Left colon (tissue), 2 donors: Measurements from ENCODE around the gene SUMF1. TPM values are rescaled to one million over a fixed set of nuclear protein-coding genes. Genes with fewer than 3 reads are reported as not detected.

Experiments
- ATAC-seq: fragments of 200-7000 bp; cut with Tn5 transposase; one replicate; pipeline ENCODE4 v1.9.1; 2020; ENCODE audit warnings: mild to moderate bottlenecking, moderate library complexity
- DNase-seq, 2 donors: peaks; one replicate each; pipeline ENCODE4 v3.0.0-alpha.2; 2020
- intact Hi-C, 2 donors: fragments of 100-400 bp; cut with DNase I in 1 of 2; cut with micrococcal nuclease in 1 of 2; formaldehyde crosslinking; loops; one replicate each; pipeline versions ENCODE4 v1.11.2 to v1.14.0; 2022; cut with DNase I, micrococcal nuclease
- total RNA-seq, 2 donors: library from RNA; stranded (reverse); fragmentation: NEBNext Ultra II Directional; extraction: Animal tissue kit (Norgen Biotek cat#: 25700); gene quantifications; one replicate each; pipeline ENCODE4 v1.2.1, GENCODE V29; 2021
- donor health status: DM: no; HTN: no; CAD: no.
- donor health status: DM: yes; HTN: yes; CAD: no.

Gene SUMF1
- total RNA-seq, 2 donors from 2014 or later = 35.1 to 39.3 TPM

DNA sequence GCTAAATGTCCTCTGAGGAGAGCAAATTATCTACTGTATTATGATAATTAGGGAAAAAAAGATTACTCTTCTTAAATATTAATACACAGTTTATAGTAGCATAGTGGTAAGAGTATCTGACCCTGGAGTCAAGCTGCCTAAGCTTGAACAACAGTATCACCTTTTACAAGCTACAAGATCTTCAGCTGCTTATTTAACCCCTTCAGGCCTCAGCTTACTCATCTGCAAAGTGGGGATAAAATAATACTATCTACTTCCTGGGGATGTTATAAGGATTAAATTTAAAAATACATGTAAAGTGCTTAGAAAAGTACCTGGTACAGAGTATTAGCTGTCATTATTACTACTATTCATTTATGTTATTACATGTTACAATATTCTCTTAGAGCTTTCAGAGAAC lies 42.0 kb downstream of the SUMF1 start:
- DNase-seq (no peak), ATAC-seq (no peak)
- intact Hi-C loops = no loop called here

DNA sequence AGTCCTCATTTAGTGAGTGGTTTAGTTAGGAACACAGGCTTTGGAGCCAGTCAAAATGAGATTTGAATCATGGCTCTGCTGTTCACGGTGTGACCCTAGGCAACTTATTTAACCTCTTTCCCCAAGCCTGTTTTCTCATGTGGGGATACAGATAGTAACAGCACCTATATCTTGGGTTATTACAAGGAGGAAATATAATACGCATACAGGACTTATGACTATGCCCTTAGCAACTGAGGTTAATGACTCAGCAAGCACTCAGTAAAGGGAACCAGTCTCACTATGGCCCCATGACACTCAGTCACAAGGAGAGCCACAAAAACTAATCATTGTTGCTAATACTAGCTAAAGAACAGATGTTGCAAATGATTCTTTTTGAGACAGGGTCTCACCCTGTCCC lies 45.9 kb downstream of the SUMF1 start:
- DNase-seq (no peak), ATAC-seq (peak; percentile 69)
- intact Hi-C loops = no loop called here

DNA sequence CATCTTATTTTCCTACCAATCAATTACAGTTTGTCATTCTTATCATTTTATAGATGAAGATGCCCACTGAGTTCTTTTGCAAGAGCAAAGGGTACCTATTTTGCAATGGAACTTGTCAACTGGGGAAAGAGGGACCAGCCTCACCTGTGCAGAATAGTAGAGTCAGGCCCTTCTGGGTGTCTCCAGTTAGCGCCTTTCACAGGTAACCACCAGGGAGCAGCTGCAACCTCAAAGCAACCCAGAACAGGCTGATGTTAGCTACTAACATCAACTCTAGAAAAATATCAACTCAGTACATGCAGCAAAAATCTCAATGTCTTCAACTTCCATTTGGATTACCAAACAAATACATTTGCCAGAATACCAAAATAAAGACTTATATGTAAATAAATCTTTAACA lies 47.1 kb downstream of the SUMF1 start:
- DNase-seq (no peak), ATAC-seq (no peak)
- intact Hi-C loops = no loop called here

DNA sequence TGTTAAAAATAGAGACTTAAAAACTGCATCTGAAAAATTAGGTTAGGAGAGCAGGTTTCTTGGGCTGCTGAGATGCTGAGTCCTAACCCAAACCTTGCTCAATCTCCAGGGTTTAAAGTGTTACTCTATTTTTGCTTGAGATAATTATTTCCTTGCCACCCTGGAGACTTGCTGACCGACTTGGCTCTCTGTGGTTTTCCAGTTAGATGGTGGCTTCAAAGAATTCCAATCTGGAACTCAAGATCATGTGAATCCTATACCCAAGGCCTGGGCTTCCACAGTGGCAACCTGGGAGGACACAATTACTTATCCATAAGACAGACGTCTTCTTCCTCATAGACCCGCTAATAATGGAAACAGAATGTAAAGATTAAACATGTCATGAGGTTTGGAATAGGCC lies 47.7 kb downstream of the SUMF1 start:
- ATAC-seq = no peak
- DNase-seq = no peak
- intact Hi-C loops = no loop called here

DNA sequence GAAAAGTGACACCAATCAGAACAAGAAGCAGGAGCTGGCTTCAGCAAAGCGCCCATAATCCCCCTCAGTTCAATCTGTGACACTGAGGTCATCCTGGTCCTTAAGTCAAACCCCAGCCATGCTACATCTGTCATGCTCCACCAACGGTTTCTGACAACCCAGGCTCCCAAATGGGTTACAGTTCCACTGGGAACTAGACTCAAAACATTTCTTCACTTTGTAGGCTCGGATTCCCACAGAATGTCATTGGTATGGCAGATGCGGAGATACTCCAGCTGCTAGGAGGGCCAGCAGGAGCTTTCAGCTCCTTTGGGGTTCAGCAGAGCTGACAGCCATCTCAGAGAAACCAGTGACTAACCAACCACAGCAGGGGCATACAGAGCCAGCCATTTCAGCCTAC lies 48.9 kb downstream of the SUMF1 start:
- no peak for ATAC-seq
- intact Hi-C loops = no loop called here
- DNase-seq = no peak

DNA sequence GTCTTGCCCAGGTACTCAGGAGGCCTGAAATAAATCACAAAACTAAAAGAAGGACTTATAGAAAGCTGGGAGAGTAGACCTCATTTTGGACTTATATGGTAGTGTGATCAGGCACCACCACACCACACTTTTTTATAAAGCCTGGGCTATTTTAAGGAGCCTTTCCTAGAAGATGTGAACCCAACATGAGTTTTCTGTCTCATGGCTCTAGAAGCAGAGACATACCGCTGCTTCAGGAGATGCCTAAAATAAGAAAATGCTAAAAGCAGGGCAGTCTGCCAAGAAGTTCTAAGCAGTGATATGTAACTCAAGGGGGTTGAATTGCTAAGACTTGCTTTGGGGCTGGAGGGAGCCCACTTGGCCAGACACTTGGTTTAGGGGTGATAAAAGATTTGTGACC lies 49.6 kb downstream of the SUMF1 start:
- DNase-seq (no peak), ATAC-seq (no peak)
- intact Hi-C loops = no loop called here

DNA sequence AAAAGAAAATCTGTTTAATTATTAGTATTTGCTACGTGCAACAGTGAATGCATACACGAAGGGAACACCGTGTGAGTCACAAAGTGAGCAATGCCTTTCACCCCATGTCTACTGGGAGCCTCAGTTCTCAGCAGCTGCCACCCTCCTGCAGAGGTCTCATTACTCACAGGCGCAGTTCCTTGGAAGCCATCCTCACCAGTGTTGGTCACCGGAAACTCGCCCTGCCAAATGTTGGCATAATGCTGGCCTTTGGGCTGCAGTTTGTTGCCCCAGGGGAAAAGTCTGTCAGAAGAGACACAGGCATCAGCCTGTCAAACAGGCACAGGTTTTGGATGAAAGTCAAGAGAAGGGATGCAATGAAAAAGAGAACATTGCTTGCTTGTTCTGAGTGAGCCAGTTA lies 50.1 kb downstream of the SUMF1 start:
- intact Hi-C loops = no loop called here
- no peak for DNase-seq
- ATAC-seq = no peak

DNA sequence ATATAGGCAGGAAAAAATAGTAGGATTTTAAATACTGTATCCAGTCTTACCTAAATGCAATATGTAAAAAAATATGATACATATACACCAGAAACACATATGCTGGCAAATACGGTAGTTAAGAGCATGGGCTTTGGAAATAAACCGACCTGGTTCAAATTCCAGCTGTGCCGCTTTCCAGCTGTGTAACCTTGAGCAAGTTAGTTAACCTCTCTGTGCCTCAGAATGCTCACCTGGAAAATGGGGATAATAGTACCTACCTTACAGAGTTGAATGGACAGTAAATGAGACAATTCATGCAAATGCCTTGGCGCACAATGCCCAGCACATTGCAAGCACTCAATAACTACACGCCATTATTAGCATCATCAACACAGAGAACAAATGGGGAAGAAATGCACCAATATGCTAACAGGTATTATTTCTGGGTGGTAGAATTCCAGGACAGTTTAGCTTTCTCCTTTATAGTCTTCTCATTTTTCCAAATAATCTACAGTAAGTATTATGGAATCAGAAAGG lies 50.6 kb downstream of the SUMF1 start:
- no peak for DNase-seq
- intact Hi-C loops = no loop called here
- ATAC-seq = no peak

DNA sequence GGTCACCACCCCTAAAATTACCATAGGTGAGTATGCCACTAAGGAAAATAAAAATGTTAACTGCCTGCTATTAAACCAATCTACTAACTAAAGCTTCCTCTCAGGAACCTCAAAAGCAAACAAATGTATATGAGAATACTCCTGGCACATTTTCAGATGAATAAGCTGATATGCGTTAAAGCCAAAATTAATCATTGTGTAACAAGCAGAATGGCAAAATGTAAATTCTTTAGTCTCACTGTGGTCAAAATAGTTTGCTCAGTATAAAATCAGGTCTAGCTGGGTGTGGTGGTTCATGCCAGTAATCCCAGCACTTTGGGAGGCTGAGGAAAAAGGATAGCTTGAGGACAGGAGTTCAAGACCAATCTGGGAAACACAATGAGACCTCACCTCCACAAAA lies 53.6 kb downstream of the SUMF1 start:
- intact Hi-C loops = no loop called here
- DNase-seq (no peak), ATAC-seq (no peak)

DNA sequence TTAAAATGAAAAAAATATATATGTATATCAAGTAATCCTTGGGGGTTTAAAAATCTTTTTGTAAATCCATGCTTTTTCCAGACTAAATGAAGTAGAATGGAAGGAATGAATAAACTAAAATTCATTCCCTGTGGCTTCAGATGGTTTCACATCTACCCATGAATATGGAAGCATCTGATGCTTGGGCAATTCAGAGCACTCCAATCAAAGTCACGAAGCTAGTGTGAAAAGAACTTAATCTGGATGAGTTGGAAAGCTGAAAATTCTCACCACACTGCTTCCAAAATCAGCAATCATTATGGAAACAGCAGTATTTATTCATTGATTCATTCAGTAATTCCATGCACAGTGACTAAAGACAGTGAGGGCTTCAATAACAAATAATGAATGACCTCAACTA lies 55.2 kb downstream of the SUMF1 start:
- intact Hi-C loops = no loop called here
- DNase-seq = no peak
- ATAC-seq = no peak

DNA sequence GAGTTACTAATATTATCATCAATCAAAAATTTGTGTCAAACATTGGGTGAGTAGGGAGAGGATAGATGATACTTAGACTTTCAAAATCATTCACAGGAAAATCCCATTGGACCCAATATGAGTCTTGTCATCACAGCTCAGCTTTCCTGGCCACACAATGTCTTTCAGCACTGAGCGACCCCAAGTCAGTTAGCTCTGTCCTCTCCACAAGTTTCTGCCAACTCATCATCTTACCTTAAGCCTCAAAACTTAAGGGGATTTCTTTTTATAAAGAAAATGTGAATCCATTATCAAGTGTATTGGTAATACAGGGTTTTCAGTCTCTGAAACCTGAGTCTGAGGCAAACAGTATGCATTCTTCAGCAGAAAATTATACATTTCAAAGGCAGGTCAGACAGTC lies 55.8 kb downstream of the SUMF1 start:
- ATAC-seq (no peak), DNase-seq (no peak)
- intact Hi-C loops = no loop called here

DNA sequence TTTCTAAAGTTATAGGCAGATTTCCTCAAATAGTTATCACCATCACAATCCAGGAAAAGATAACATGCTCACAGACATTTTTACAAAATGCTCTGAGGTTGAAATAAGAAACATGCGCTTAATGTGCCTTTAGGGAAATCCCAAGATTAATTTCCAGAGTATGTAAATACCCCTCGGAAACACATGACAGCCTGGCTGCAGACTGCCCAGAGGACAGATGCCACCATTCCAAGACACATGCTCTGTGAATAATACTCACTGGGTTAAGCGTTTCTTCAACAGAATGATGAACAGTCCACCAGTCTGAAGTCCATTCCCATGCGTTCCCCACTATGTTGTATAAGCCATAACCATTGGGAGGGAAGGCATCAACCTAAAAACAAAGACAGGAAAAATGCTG lies 56.5 kb downstream of the SUMF1 start:
- ATAC-seq (no peak), DNase-seq (no peak)
- intact Hi-C loops = no loop called here

DNA sequence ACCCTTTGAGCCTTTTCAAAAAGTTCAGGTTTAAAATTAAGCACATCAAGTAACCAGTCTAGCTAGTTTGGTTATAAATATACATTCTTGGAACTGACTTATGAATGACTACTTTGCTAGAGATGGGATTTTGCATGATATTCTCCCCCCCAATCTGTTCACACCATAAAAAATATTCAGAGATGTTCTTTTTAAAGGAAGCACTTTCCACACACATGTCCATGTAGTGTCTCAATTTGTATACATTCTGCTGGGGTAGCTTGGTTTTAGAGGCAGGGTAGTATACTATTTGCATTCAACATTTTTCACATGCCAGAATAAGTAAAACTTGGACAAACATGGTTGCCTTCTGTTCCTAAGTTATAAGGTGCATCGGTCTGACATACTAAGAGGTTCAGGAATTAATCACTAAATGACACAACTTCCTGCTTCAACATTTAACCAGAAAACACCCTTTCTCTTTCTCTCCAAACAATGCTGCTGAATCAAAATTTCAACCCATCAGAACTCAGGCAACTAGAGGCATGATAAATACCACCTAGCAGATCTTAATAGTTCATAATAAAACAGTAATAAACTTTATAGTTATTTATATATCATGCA lies 57.0 kb downstream of the SUMF1 start:
- no peak for DNase-seq
- ATAC-seq = no peak
- intact Hi-C loops = no loop called here

DNA sequence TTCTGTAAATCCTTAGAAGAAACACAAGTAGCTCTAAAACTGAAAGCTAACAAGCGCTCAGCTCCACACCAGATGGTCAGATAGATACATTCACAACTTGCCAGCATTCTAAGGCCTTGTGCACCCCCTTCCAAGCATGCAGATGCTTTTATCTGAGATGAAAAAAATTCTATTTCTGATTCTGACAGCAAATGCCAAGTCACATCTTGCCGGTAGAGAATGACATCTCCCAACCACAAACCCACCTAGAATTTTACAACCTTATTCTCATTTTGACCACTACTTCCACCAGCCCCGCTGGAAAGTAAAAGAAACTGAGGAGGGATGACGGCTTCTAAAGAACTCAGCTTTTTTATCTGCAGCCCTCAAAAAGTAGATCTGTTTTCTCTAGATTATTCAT lies 57.7 kb downstream of the SUMF1 start:
- intact Hi-C loops = no loop called here
- DNase-seq = no peak
- no peak for ATAC-seq

DNA sequence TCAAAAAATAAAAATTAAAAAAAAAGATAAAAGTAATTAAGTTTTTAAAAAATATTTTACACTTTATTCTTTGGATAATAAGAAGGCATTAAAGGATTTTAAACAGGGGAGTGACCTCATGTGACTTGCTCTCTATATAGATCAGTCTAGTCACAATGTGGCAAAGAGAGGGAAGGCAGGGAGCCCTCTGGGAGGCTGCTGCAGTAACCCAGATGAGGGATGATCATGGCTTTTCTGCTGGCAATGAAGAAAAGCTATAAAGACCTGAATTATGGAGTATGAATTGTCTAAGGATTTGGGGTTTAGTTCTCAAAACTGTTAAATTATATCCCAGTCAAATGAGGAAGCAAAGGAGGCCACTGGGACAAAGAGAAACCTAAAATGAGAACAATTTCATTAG lies 58.1 kb downstream of the SUMF1 start:
- ATAC-seq = no peak
- intact Hi-C loops = no loop called here
- DNase-seq = no peak

DNA sequence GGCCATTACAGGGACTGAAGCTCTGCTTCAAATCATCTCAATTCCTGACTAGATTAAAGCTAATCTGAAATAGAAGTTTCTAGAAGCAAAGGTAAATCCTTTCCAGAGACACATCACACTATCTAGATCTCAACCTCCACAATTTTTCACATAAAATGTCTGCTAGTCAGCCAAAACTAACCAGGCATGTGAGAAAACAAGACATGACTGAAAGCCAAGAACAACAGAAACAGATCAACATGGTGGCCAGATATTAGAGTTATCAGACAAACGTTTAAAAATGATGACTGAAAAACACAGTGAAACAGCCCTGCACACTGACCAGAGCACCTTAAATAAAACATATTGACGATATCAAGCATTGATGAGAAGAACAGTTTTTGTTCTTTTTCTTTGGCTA lies 59.1 kb downstream of the SUMF1 start:
- DNase-seq (no peak), ATAC-seq (no peak)
- intact Hi-C loops = no loop called here

DNA sequence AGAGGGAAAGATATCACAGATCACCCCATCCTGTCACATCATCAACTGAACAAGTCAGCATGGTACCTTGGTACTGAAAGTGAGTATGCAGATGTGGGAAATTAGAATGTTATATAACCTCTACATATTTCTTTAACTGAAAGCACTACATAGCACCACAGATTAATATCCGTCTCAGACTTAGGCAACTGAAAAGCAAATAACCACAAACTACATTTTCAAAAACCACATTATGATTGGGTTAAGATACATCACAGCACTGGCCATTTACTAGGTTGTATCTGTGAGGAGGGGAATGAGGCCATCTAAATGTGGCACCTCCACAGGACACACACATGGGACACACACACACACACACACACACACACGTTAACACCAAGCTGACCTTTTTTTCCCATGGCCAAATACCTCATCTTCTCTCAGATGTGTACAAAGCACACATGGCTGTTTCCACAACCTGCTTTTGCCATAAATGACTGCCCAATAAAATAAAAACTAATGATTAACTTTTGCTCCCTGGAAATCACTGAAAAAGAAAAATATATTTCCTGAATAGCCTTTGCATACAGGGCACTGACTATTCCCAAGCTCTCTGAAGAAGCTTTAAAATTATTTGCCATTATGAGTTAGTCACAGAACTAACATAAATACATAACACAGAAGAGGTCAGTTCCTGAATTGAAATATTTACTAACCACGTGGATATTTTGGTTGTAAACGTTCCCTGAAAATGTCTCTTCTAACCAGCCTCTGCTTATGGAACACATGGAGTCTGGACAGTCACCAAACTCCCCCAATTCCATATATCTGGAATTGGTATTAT lies 60.1 kb downstream of the SUMF1 start:
- intact Hi-C loops = no loop called here
- ATAC-seq = peak; percentile 45
- DNase-seq = no peak

DNA sequence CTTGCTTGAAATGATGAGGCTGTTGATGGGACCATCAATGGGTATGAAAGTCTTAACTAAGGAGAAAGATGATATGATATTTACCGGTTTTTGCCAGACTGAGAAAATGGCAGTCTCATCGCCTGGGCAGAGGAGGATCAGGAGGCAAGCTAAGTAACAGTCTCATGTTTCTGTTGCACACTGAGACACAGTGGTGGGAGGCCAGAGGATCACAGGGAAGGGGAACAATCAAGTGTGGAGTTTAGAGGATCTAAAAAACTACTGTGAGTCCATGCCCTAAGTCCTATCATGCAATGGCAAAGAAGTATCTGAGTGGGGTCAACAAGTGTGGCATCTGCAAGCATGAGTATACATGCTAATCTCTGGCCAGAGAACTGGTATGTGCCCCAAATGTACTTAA lies 62.2 kb downstream of the SUMF1 start:
- intact Hi-C loops = no loop called here
- DNase-seq = no peak
- no peak for ATAC-seq

DNA sequence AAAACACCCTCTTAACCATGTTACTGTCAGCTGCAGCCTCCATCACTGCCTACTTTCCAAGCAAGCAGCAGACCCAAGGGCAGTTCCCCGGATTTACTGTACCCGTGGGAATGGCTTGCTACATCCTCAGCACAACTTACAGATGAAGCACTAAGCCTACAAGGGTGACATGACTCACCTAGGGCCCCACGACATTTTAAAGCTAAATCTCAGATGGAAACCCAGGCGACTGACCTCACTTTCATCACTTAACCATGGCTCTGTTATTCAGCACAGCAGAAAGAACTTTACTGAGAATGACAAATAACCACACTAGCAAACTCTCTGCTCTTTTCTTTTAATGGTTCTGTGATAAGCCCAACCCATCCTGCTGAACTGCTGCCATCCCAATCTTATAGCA lies 65.6 kb downstream of the SUMF1 start:
- ATAC-seq (no peak), DNase-seq (no peak)
- intact Hi-C loops = no loop called here

DNA sequence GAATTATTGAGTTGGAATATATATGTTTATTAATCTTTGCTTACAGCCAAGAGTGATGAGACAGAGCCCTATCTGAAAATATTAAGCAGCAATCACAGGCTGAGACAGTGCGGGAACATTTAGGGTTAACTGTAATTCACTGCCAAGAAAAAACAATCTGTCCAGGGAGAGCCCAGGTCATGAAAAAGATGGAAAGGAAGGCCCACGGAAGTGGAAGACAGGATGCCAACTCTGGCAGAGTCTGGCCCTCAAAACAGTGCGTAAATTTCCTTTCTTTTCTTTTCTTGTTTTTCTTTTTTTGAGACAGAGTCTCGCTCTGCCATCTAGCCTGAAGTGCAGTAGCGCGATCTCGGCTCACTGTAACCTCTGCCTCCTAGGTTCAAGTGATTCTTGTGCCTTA lies 67.6 kb downstream of the SUMF1 start:
- intact Hi-C loops = no loop called here
- DNase-seq (no peak), ATAC-seq (no peak)

DNA sequence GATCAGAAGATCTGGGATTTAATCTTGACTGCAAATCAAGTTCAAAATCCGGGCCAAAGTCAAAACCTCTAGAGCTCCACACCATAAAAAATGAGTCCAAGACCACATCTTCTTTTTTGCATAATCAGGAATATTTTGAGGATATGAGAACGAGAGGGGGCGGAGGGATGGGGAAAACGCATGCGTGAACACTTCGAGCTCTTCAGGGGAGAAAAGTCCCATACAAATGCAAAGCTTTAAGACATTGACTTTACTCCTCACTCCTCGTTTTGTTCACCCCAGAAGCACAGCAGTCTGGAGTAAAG lies 68.2 kb downstream of the SUMF1 start:
- DNase-seq (no peak), ATAC-seq (no peak)
- intact Hi-C loops = no loop called here
